ENCODE measurements around the gene PHLDB3.
"Not testable (repeated sequence)": the region's sequence is repeated elsewhere in the genome, so short reads cannot be mapped to it uniquely, and the experiment has no call there.

PHLDB3 gene

GRCh38 chr19:43466793-43467192, 37.8 kb downstream of the PHLDB3 start:
- no peak for DNase-seq

- peak; percentile 74 for DNase-seq
Measured at GRCh38 chr19:43465468-43466120, 39.0 kb downstream of the PHLDB3 start, which contains the start of gene LYPD3. LYPD3 (minus strand) TSS chr19:43465608; CDS start chr19:43465571, 37 bp downstream.

GRCh38 chr19:43464134-43464775, 40.3 kb downstream of the PHLDB3 start:
- DNase-seq = no peak

GRCh38 chr19:43463381-43464133, 41.0 kb downstream of the PHLDB3 start:
- DNase-seq = peak; percentile 94

GRCh38 chr19:43462785-43463380, 41.7 kb downstream of the PHLDB3 start:
- no peak for DNase-seq

- DNase-seq = no peak
Measured at GRCh38 chr19:43462383-43462782, 42.2 kb downstream of the PHLDB3 start.

GRCh38 chr19:43461303-43461702, 43.2 kb downstream of the PHLDB3 start:
- no peak for DNase-seq

- DNase-seq = no peak
Measured at GRCh38 chr19:43460362-43461016, 44.1 kb downstream of the PHLDB3 start.

- no peak for DNase-seq
Measured at GRCh38 chr19:43457809-43458208, 46.7 kb downstream of the PHLDB3 start.

GRCh38 chr19:43455321-43456113, 49.0 kb downstream of the PHLDB3 start:
- no peak for DNase-seq

GRCh38 chr19:43454031-43454430, 50.5 kb downstream of the PHLDB3 start:
- no peak for DNase-seq

- no peak for DNase-seq
Measured at GRCh38 chr19:43452582-43452981, 52.0 kb downstream of the PHLDB3 start.

GRCh38 chr19:43450545-43450997, 54.0 kb downstream of the PHLDB3 start:
- peak; percentile 56 for DNase-seq

- DNase-seq = no peak
Measured at GRCh38 chr19:43447655-43448054, 56.9 kb downstream of the PHLDB3 start.

GRCh38 chr19:43446746-43447489, 57.6 kb downstream of the PHLDB3 start:
- DNase-seq = peak; percentile 73

GRCh38 chr19:43445426-43445825, 59.1 kb downstream of the PHLDB3 start:
- no peak for DNase-seq

- DNase-seq = no peak
Measured at GRCh38 chr19:43444531-43445287, 59.8 kb downstream of the PHLDB3 start.

GRCh38 chr19:43444091-43444490, 60.5 kb downstream of the PHLDB3 start:
- not testable (repeated sequence) for DNase-seq

- DNase-seq = no peak
Measured at GRCh38 chr19:43441716-43442115, 62.8 kb downstream of the PHLDB3 start.

GRCh38 chr19:43439709-43440063, 64.9 kb downstream of the PHLDB3 start:
- DNase-seq = no peak
